Measurements from ENCODE around the gene PDCL2. TPM values are rescaled to one million over a fixed set of nuclear protein-coding genes. Genes with fewer than 3 reads are reported as not detected.

PDCL2 gene
- total RNA-seq, 1 experiment from 2014 or later: not detected

DNA sequence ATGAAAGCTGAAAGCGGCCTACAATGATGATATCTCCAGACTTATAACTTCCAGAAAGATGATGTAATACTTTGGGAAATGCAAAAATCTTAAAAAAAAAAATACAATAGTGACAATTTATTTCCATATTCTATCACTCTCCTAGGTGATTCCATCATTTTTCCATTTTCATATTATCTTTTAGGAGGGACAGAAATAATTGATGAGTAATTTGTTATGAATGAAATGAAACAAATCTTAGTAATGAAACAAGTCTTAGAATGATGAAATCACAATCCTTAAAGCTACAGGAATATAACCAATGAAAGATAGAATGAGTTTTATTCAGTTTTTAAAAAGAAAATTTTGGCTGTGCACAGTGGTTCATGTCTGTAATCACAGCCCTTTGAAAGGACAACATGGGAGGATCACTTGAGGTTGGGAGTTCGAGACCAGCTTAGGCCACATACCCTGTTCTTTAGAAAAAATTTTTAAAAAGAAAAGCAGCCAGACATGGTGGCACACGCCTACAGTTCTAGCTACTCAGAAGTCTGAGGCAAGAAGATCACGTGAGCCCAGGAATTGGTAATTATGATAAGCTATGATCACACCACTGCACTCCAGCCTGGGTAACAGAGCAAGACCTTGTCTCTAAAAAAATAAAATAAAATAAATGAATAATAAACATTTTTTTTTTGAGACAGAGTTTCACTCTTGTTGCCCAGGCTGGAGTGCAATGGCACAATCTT is 67.0 kb downstream of the PDCL2 start:
- CTCF ChIA-PET: no interaction called here
- Mint-ChIP-seq H3K4me3 (ENCODE audit: low read depth, unreplicated experiment) (no peak overlapping the region), H3K27ac (ENCODE audit: unreplicated experiment) (no peak overlapping the region), H3K4me1 (ENCODE audit: low read depth, unreplicated experiment) (no peaks in the 10 kb centered on the region), H3K36me3 (ENCODE audit: insufficient read depth, unreplicated experiment) (no peaks in the 10 kb centered on the region), H3K27me3 (ENCODE audit: unreplicated experiment) (no peaks in the 10 kb centered on the region), H3K9me3 (ENCODE audit: low read depth, unreplicated experiment) (no peaks in the 10 kb centered on the region)
- intact Hi-C loops (cut with micrococcal nuclease; ENCODE audit: unreplicated experiment): no loop called here
- BruUV-seq (replicated peaks): no TSS peak
- no peak for DNase-seq
- TF ChIP-seq CTCF (IDR thresholded peaks at IDR 0.05; ENCODE audit: unreplicated experiment): no peak

DNA sequence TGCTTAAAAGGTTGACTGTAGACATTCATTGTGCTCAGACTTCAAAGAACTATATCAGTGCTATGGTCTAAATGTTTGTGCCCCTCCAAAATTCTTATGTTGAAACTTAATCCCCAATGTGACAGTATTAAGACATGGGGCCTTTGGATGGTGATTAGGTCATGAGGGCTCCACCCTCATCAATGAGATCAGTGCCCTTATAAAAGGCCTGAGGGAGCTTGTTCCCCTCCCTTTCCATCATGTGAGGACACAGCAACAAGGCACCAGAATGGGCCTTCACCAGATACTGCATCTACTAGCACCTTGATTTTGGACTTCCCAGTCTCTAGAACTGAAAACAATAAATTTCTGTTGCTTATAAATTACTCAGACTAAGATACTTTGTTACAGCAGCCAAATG is 73.6 kb downstream of the PDCL2 start:
- Mint-ChIP-seq H3K4me1 (ENCODE audit: low read depth, unreplicated experiment) (no peaks in the 10 kb centered on the region), H3K36me3 (ENCODE audit: insufficient read depth, unreplicated experiment) (no peaks in the 10 kb centered on the region), H3K4me3 (ENCODE audit: low read depth, unreplicated experiment) (no peak overlapping the region), H3K27ac (ENCODE audit: unreplicated experiment) (no peak overlapping the region), H3K9me3 (ENCODE audit: low read depth, unreplicated experiment) (no peaks in the 10 kb centered on the region), H3K27me3 (ENCODE audit: unreplicated experiment) (no peaks in the 10 kb centered on the region)
- intact Hi-C loops (cut with micrococcal nuclease; ENCODE audit: unreplicated experiment): no loop called here
- no TSS peak for BruUV-seq (replicated peaks)
- TF ChIP-seq CTCF (IDR thresholded peaks at IDR 0.05; ENCODE audit: unreplicated experiment): no peak
- DNase-seq: no peak
- CTCF ChIA-PET: no interaction called here

GRCh38 chr4:55517526-55518229 is 74.4 kb downstream of the PDCL2 start:
- no peaks in the 10 kb centered on the region for H3K9me3 Mint-ChIP-seq (ENCODE audit: low read depth, unreplicated experiment)
- no peak for DNase-seq
- no peak overlapping the region for H3K4me3 Mint-ChIP-seq (ENCODE audit: low read depth, unreplicated experiment)
- no peaks in the 10 kb centered on the region for H3K27me3 Mint-ChIP-seq (ENCODE audit: unreplicated experiment)
- no peaks in the 10 kb centered on the region for H3K36me3 Mint-ChIP-seq (ENCODE audit: insufficient read depth, unreplicated experiment)
- no peaks in the 10 kb centered on the region for H3K4me1 Mint-ChIP-seq (ENCODE audit: low read depth, unreplicated experiment)
- intact Hi-C loops (cut with micrococcal nuclease; ENCODE audit: unreplicated experiment): no loop called here
- TF ChIP-seq CTCF (IDR thresholded peaks at IDR 0.05; ENCODE audit: unreplicated experiment): no peak
- no peak overlapping the region for H3K27ac Mint-ChIP-seq (ENCODE audit: unreplicated experiment)
- CTCF ChIA-PET: no interaction called here
- BruUV-seq (replicated peaks): no TSS peak

DNA sequence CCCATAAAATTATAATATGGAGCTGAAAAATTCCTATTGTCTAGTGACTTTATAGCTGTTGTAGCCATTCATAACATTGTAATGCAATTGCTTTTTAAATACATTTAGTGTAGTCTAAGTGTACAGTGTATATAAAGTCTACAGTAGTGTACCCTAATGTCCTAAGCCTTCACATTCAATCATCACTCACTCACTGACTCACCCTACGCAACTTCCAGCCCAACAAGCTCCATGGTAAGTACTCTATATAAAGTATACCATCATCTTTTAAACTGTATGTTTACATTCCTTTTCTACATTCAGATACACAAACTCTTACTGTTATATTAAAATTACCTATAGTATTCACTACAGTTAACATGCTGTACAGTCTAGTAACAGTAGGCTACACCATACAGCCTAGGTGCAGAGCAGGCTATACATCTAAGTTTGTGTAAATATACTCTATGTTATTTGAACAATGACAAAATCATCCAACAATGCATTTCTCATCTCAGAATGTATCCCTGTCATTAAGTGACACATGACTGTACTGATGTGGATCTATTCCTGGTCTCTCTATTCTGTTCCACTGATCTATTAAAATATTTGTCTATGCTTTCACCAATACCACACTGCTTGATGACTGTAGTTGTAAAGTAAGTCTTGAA is 79.0 kb downstream of the PDCL2 start:
- Mint-ChIP-seq H3K4me1 (ENCODE audit: low read depth, unreplicated experiment) (no peaks in the 10 kb centered on the region), H3K36me3 (ENCODE audit: insufficient read depth, unreplicated experiment) (no peaks in the 10 kb centered on the region), H3K4me3 (ENCODE audit: low read depth, unreplicated experiment) (no peak overlapping the region), H3K9me3 (ENCODE audit: low read depth, unreplicated experiment) (no peaks in the 10 kb centered on the region), H3K27me3 (ENCODE audit: unreplicated experiment) (no peaks in the 10 kb centered on the region), H3K27ac (ENCODE audit: unreplicated experiment) (no peak overlapping the region)
- intact Hi-C loops (cut with micrococcal nuclease; ENCODE audit: unreplicated experiment): no loop called here
- no peak for DNase-seq
- no TSS peak for BruUV-seq (replicated peaks)
- TF ChIP-seq CTCF (IDR thresholded peaks at IDR 0.05; ENCODE audit: unreplicated experiment): no peak
- CTCF ChIA-PET: no interaction called here
